ENCODE results near the gene EVA1A.

- TF ChIP-seq CTCF (IDR thresholded peaks at IDR 0.05) (peak in 2 of 6 experiments; percentile 10 to 30), POLR2A (IDR thresholded peaks at IDR 0.05) (no peak)
These were observed 48.6 kb upstream of the EVA1A start for GRCh38 chr2:75609334-75609689.
